AG09319 (cell line): ENCODE data around the gene KRT33A.

Experiments used
- DNase-seq: peaks from one replicate; pipeline ENCODE4 v3.0.0-alpha.2; 2010; ENCODE audit warnings: low read depth; ENCODE audit errors: extremely low read depth
- TF ChIP-seq, protein P1 (sequence below): IDR thresholded peaks from 2 replicates; pipeline ENCODE4 v1.5.1; 2011; ENCODE audit warnings: low read depth, mild to moderate bottlenecking, inconsistent platforms, low read length, moderate library complexity

The KRT33A gene

DNA sequence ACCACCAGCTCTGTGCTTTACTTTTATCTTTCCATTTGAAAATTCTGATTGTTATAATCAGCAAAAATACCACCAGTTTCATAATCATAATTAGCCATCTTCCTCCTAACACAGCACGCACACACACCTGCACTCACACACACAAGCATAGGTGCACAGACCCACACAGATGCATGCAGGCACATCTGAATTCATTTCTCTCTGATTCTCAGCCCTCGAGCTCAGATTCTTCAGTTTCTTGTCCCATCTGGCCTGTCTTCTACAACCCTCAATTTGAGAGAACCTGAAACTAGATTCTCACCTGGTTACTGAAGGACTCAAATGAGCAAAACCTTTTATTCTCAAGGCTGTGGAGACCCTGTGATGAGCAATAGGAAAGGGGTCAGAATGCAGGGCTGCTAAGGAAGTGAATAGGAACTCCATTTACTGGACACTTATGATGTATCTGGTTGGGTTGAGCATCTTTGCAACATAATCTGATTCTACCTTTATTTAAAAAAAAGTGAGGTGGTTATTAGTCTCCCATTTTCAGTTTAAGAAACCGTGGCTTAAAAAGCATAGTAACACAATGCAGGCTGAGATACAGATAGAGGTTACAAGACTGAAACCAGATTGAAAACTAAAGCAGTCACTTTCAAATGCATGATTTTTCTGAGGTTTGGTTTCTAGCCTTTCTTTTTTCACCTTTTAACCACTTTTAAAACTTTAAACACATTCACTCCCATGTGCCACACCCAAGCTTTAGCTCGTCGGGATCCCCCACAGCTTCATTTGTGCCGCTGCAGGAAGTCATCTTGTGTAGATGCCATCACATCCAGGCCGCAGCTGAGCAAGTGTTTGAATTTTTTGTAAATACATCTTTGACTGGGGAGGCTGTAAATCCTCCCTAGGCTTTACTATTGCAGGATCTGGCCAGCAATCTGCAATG is 9.4 kb downstream of the KRT33A start:
- TF ChIP-seq, protein P1, sequence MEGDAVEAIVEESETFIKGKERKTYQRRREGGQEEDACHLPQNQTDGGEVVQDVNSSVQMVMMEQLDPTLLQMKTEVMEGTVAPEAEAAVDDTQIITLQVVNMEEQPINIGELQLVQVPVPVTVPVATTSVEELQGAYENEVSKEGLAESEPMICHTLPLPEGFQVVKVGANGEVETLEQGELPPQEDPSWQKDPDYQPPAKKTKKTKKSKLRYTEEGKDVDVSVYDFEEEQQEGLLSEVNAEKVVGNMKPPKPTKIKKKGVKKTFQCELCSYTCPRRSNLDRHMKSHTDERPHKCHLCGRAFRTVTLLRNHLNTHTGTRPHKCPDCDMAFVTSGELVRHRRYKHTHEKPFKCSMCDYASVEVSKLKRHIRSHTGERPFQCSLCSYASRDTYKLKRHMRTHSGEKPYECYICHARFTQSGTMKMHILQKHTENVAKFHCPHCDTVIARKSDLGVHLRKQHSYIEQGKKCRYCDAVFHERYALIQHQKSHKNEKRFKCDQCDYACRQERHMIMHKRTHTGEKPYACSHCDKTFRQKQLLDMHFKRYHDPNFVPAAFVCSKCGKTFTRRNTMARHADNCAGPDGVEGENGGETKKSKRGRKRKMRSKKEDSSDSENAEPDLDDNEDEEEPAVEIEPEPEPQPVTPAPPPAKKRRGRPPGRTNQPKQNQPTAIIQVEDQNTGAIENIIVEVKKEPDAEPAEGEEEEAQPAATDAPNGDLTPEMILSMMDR: no peak
- DNase-seq: no peak

GRCh38 chr17:41340494-41340893 is 10.1 kb downstream of the KRT33A start:
- no peak for DNase-seq
- TF ChIP-seq, protein P1: no peak

DNA sequence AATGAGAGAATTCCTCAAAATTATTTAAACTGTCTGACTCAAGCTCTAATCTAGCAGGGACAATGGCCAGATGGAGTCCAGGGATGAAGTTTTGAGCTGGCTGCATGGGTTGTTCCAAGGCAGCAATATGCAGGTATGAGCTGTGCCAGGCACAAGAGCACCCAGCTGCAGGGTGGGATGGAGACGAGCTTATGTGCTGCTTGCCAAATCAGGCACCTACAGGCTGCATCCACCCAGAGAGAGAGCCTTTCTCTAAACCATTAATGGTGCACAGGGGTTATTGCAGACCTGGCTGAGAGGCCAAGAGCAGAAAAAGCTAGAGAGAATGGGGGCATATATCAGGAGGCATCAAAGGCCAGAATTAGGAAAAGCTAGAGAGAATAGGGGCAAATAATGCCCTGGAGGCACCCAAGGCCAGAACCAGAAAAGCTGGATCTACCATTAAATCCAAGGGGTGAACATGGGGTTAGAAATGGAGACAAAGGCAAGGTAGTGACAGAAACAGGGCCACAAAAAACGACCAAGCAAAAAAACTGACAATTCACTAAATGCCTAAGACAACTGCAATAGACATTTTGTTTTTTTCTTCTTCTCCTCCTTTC is 11.0 kb downstream of the KRT33A start:
- TF ChIP-seq, protein P1: no peak
- DNase-seq: no peak

GRCh38 chr17:41338961-41339485 is 11.6 kb downstream of the KRT33A start:
- peak; percentile 28 for DNase-seq
- TF ChIP-seq, protein P1: no peak

- TF ChIP-seq, protein P1: no peak
- DNase-seq: no peak
Observed at GRCh38 chr17:41335747-41336146, 14.9 kb downstream of the KRT33A start.

- DNase-seq: no peak
- TF ChIP-seq, protein P1: no peak
Observed at GRCh38 chr17:41334385-41335305, 16.0 kb downstream of the KRT33A start.
